ENCODE data around the gene ALDH1A2.

The ALDH1A2 gene

GRCh38 chr15:57943171-57943570 is 122.3 kb downstream of the ALDH1A2 start:
- no peak for DNase-seq (ENCODE audit: low read depth)

GRCh38 chr15:57941816-57942215 is 123.7 kb downstream of the ALDH1A2 start:
- no peak for DNase-seq (ENCODE audit: low read depth)

- no peak for DNase-seq (ENCODE audit: low read depth)
These were observed 133.2 kb downstream of the ALDH1A2 start for GRCh38 chr15:57932348-57932747.

GRCh38 chr15:57931570-57931969 is 133.9 kb downstream of the ALDH1A2 start:
- no peak for DNase-seq (ENCODE audit: low read depth)

- no peak for DNase-seq (ENCODE audit: low read depth)
These were observed 138.3 kb downstream of the ALDH1A2 start for GRCh38 chr15:57927091-57927631.

- no peak for DNase-seq (ENCODE audit: low read depth)
These were observed 139.9 kb downstream of the ALDH1A2 start for GRCh38 chr15:57925650-57926049.

GRCh38 chr15:57924598-57924997 is 140.9 kb downstream of the ALDH1A2 start:
- no peak for DNase-seq (ENCODE audit: low read depth)

GRCh38 chr15:57923750-57924149 is 141.8 kb downstream of the ALDH1A2 start:
- DNase-seq (ENCODE audit: low read depth): no peak

GRCh38 chr15:57923306-57923705 is 142.2 kb downstream of the ALDH1A2 start:
- DNase-seq (ENCODE audit: low read depth): no peak

GRCh38 chr15:57922776-57923175 is 142.7 kb downstream of the ALDH1A2 start:
- DNase-seq (ENCODE audit: low read depth): no peak

- DNase-seq (ENCODE audit: low read depth): no peak
These were observed 144.1 kb downstream of the ALDH1A2 start for GRCh38 chr15:57921371-57921770.

- no peak for DNase-seq (ENCODE audit: low read depth)
These were observed 144.6 kb downstream of the ALDH1A2 start for GRCh38 chr15:57920911-57921310.

- DNase-seq (ENCODE audit: low read depth): no peak
These were observed 145.8 kb downstream of the ALDH1A2 start for GRCh38 chr15:57919754-57920153.

GRCh38 chr15:57917998-57918397 is 147.5 kb downstream of the ALDH1A2 start:
- no peak for DNase-seq (ENCODE audit: low read depth)

GRCh38 chr15:57916695-57917094 is 148.8 kb downstream of the ALDH1A2 start:
- DNase-seq (ENCODE audit: low read depth): no peak

GRCh38 chr15:57915827-57916531 is 149.5 kb downstream of the ALDH1A2 start:
- DNase-seq (ENCODE audit: low read depth): no peak

- DNase-seq (ENCODE audit: low read depth): no peak
These were observed 151.0 kb downstream of the ALDH1A2 start for GRCh38 chr15:57914350-57915055.

GRCh38 chr15:57911247-57911646 is 154.3 kb downstream of the ALDH1A2 start:
- no peak for DNase-seq (ENCODE audit: low read depth)

- DNase-seq (ENCODE audit: low read depth): no peak
These were observed 154.8 kb downstream of the ALDH1A2 start for GRCh38 chr15:57910672-57911071.

GRCh38 chr15:57909388-57909787 is 156.1 kb downstream of the ALDH1A2 start:
- no peak for DNase-seq (ENCODE audit: low read depth)

GRCh38 chr15:57903626-57904025 is 161.9 kb downstream of the ALDH1A2 start:
- no peak for DNase-seq (ENCODE audit: low read depth)

Data from stimulated activated CD8-positive, alpha-beta memory T cell treated with anti-CD3 and anti-CD28 coated beads, Interleukin-7, amount 100 ng/mL, for 24 hours (primary cell).